T-helper 22 cell (primary cell): Measurements from ENCODE around the gene TIAM2.
"Not testable (repeated sequence)": the region's sequence is repeated elsewhere in the genome, so short reads cannot be mapped to it uniquely, and the experiment has no call there.

ENCODE experiments used
- DNase-seq: peaks from one replicate; pipeline ENCODE4 v3.0.0-alpha.2; 2020; ENCODE audit warnings: low read depth

The TIAM2 gene

DNA sequence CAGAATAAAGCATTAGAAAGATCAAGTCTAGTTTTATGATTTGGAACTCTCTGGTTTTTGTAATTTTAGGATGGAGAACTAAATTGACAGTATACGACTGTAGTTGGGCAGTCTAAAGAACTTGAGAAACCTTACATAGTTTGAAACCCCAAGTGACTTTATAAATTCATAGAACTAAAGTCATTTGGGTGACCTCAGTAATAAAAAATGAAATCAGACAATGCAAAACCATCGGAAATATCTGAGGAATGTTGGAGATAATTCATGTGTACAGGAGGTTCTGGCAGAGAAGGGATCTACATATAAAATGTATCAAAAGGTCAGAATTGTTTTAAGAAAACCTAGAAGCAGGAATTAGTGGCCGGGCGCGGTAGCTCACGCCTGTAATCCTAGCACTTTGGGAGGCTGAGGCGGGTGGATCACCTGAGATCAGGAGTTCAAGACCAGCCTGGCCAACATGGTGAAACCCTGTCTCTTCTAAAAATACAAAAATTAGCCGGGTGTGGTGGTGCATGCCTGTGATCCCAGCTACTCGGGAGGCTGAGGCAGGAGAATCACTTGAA, 108.0 kb downstream of the TIAM2 start:
- DNase-seq: not testable (repeated sequence)

DNA sequence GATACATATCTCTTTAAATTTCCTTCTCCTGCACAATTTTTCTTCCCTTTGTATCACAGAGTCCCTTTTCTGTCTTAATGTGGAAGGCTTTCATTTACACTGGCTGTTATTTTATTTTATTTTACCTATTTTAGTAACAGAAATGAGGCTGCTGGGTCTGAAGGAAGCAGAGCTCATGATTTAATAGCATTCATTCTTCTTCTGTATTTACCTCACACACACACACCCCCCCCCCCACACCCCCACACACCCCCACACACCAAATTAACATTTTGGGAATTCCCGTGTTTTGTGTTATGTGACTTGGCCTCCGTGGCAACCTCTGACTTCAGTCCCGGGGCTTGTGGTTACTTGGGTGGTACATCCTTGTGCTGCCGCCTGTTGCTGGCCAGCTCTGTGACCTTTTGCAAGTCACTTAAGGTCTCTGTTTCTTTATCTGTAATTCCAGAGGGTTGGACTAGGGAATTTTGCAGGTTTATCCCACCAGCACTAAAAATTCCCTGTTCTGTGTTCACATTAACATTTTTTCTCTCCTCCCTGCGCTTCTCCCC, 108.8 kb downstream of the TIAM2 start:
- DNase-seq: no peak

DNA sequence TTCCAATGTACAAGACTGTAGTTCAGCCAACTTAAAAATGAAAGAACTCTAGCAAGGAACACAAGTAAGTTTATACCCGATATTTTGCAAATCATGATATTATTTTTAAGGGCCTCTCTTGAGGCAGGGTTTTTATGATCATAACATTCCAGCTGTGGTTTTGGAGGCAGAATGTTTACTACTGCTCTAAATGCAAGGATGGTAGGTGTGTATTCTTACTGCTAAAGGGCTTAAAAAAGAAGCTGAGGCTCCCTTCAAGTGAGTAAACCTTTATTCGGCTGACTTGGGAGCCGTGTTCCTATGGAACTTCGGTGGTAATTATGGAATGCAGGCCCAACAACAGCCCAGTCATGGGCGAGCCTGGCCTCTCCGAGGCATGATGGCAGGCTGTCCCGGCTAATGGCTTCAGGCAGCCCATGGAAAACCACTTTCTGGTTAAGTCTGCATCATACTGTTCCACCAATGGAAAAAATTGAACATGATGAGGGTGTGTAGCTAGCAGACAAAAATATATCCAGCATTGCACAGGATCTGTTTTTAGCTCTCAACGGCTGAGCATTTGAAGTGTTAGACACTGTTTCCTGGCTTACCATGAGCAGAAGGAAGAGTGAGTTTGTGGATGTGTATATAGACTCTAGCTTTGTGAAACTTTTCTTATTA, 111.5 kb downstream of the TIAM2 start:
- no peak for DNase-seq

DNA sequence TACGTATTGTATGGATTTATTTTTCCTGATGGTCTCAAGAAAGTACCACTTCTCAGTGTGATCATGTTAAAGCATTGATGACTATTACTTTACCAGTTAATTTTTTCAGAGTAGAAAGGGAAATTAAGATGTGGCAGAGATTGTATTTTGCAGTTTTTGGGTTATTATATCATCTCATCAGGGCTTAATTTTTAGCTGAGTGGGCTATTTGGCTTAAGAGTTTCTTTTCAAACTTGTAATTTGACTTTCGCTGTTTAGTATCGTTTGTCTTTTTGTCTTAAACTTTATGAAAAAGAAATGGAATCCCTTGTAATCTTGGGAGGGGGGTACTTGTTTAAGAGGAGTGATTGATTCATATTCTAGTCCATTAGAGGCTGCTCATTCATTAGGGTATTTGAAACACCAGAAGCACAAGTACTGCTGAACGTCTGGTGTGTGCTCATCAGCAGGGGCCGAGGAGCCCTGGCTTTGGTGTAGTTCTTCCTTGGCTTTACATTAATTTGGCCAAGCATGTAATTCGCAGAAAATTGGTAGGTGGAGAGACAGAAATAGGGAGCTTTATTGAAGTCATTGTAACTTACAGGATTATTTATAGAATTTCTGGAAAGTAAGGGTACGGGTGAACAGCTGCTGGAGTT, 112.4 kb downstream of the TIAM2 start:
- no peak for DNase-seq

DNA sequence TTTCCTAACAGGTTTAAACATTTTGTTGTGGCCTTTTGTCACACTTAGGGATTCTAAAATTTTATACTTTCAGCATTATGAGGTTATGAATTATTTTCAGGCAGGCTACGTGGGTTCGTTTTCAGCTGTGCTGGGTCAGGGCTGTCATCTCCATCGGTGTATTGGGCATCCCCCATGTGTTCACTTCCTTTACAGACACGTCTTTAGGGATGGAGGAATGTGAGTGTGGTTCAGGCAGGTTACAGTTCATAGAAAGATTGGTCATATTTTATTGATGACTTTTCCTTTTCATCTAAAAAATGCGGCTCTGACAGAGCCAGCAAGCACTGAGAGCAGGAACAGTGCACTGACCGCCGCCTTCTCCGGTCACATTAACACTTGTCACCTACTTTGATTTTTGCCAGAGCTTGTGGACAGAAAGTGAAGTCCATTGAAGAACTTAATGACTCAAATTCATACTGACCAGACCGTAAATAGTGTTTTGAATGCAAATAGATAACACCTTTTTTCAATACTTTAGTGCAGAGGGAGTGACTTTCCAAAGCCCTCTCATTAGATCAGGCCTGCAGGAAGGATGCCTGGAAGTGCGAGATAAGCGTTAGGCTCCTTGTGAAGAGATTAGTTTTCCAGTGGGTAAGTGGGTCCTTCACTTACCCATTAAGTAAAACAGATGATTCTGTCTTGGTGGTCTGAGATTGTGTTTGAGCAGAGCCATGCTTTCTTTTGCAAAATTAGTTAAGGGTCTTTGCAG, 113.1 kb downstream of the TIAM2 start:
- DNase-seq: no peak

DNA sequence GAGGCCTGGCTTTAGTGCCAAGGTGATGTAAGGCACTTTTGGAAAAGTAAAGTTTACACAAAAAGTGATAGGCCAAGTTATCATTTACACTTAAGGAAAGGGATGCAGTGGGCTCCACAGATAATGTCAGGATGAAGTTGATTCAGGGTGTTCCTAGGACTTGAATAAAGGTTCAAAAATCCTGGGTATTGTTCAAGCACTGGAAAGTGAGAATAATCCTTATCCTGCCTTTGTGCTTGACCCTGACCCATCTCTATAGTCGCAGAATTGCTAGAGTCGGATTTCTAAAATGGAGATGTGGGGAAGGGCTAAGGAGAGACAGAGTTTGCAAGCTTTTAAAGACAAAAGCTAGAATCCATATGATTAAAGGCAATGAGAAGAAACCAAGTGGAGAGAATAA, 115.6 kb downstream of the TIAM2 start:
- DNase-seq: no peak

DNA sequence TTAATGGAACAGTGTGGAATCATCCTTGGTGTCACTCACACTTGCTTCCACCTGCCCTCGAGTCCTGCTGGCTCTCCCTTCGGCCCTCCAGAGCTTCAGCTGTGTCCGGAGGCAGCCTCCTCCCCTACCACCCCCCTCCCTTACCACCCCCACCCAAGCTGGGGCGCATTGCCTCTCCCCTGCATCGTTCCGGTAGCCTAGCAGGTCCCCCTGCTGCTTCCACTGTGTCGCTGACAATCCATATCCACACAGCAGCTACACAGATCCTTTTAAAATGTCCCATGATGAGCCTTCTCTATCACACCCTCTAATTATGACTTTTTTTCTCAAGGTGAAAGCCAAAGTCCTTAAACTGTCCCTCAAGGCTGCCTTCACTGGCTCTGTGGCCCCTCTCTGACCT, 117.6 kb downstream of the TIAM2 start:
- no peak for DNase-seq

DNA sequence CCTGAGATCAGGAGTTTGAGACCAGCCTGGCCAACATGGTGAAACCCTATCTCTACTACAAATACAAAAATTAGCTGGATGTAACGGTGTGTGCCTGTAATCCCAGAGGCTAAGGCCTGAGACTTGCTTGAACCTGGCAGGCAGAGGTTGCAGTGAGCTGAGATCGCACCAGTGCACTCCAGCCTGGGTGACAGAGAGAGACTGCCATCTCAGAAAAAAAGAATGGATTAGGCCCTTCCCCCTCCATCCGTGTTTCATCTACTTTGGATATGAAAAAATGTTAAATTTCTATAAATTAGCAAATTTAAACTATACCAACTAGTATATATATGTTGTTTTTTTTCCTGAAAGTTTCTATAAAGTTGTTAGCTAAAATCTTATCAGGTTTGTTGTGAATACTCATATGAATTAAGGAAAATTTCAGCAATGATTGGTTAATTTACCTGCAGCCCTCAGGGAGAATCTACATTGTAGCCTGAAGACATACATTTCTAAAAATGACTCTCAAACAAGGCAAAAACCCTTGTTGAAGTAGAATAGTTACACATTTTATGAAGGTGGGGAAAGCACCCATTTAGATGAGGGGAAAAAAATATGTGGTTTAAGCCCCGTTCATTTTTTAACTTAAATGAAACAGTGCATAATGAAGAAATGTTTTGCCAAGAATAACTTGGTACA, 120.9 kb downstream of the TIAM2 start:
- no peak for DNase-seq

DNA sequence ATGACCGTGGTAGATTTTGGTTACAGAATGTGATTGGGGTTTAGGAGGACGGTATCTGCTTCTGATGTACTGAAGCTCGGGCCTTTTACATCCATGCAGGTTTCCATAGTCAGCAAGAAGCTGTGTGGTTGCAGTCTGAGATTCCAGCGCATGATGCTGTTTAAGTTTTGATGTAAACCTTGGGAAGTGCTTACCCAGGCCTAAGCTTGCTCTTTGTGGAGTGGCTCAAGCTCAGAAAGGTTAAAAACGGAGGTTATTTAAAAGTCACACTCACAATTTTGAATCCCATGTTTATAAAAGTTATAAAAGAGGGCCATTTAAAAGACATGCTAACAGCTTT, 121.4 kb downstream of the TIAM2 start:
- DNase-seq: no peak

DNA sequence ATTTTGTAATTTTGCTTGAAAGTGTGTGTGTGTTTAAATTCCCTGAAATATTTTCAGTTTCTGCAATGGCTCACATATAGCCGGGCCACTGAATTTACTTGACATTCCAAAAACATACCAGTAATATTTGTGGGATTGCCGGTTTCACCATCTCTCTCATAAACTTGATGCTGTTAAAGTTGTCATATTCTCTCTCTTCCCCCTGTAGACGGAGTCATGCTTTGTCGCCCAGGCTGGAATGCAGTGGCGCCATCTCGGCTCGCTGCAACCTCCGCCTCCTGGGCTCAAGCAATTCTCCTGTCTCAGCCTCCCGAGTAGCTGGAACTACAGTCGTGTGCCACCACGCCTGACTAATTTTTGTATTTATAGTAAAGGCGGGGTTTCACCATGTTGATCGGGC, 122.1 kb downstream of the TIAM2 start:
- DNase-seq: no peak

DNA sequence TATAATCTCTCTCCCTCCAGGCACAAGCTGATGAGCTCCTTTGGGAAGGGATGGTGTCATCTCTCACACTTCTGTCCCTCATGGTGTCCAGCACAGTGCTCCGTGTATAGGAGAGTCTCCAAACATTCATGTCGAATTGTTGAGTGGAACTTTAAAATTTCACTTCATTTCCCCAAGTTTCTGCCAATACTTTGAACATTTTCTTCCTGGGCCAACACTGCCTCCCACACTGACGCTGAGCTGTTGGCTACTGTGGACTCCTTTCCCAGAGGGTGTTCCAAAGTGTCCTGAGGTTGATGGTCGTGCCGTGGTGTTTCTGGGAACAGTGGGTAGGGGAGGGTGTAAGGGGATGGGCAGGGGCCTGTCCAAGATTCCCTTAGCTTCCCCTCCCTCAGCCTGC, 122.7 kb downstream of the TIAM2 start:
- DNase-seq: no peak

DNA sequence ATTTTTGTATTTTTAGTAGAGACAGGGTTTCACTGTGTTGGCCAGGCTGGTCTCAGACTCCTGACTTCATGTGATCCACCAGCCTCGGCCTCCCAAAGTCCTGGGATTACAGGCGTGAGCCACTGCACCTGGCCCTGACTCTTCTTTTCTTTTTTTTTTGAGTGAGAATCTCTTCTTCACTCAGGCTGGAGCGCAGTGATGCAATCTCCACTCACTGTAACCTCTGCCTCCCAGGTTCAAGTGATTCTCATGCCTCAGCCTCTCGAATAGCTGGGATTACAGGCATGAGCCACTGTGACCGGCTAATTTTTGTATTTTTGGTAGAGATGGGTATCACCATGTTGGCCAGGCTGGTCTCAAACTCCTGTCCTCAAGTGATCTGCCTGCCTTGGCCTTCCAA, 124.1 kb downstream of the TIAM2 start:
- not testable (repeated sequence) for DNase-seq

DNA sequence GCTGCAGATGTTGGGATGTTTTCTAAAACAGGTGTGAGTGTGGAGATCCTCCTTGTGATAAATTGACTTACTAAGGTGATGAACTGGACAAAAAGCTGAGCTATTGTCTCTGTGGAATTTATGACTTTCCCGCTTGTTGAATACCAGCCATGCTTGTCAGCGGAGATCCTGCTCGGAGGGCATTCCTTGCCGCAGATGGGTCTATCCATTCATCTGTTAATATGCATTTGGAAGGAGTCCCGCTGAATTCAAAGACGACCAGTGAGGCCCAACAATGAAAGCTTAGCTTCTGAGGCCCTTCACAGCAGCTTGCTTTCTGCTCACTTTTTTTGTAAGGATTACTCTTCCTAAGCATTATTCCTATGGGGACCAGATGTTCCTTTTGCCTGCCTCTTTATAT, 124.9 kb downstream of the TIAM2 start:
- no peak for DNase-seq

DNA sequence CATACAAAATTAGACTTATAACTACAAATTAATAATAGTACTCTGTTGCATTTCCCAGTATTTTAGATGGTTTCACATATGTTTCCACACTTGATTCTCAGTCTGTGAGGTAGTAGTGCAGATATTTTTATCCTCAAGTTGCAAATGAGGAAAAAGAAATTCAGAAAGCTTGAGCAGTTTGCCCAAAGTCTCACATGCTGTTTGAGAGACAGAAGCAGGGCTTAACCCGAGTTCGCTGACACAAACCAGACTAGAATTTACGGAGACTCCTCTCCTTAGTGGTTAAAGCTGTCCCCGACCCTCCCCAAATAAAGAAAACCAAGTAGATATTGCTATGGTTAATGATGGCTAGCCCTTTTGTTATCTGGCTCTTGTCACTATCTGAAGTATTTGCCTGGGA, 126.2 kb downstream of the TIAM2 start:
- no peak for DNase-seq

DNA sequence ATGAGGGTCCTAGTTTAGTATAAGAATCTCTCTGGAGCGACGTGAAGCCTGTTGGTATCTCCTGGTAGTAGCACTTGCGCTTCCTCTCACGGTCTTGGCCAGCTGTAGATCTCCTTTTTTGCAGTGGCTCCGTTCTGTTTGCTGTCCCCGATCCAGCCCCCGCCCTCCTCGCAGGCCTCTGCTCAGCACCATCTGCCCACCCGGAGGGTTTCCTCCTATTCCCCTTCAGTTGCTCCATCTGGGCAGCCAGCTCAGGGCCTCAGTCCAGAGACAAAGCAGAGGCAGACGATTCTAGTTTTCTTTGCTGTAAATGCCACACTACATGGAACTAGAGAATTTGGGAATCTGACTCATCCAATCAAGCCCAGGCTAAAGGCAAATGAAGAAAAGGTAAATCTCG, 126.6 kb downstream of the TIAM2 start:
- DNase-seq: no peak

DNA sequence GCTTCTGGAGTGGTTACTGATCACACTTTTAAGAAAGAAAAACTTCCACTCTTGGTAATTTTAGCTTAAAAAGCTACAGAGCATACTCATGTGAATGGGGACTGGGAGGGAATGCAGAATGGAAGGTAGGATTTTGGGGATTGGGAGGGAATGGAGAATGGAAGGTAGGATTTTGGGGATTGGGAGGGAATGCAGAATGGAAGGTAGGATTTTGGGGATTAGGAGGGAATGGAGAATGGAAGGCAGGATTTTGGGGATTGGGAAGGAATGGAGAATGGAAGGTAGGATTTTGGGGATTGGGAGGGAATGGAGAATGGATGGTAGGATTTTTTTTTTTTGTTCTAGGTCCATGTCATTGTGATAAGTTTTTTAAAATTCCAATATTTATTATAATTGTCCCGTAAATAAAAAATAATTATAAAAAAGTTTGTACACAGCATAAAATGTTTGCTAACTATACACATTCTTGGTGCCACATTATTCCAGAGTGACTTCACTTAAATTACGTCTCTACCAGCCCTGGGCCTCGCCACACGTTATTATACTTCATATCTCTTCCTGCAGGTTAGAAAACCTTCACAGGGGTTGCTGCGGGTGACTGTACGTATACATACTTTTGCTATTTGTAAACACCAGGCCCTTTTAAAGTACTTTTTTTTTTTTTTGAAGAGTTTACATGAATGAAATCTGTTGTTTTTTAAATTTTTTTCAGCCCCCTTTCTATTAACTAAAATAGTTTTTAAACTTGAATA, 127.3 kb downstream of the TIAM2 start:
- DNase-seq: no peak

DNA sequence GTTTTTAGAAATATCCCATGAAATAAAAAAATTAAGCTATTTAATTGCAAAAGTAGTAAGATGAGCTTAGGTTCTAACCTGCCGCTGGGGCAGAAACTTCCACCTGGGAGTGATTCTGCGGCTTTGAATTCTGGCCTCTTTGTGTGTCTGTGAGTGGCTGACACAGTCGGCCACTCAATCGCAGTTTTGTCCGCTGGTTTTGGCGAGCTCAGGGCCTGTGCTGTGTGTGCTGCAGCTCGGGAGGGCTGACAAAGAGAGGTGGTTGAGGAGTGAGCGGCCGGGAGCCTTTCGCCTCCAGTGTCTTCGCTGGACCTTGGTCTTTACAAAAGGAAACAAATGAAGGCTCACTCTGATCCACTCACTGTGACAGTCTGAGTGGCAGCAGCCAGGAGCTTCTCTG, 128.4 kb downstream of the TIAM2 start:
- no peak for DNase-seq

DNA sequence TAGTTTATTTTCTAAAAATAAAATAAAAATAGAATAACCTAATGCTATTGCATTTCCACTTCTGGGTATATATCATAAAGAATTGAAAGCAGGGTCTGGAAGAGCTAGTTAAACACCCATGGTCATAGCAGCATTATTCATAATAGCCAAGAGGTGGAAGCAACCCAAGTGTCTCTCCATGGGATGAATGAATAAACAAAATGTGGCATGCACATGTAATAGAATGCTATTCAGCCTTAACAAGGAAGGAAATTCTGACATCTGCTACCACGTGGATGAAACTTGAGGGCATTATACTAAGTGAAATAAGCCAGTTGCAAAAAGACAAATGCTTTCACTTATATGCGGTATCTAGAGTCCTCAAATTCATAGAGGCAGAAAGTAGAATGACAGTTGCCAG, 130.8 kb downstream of the TIAM2 start:
- DNase-seq: no peak

DNA sequence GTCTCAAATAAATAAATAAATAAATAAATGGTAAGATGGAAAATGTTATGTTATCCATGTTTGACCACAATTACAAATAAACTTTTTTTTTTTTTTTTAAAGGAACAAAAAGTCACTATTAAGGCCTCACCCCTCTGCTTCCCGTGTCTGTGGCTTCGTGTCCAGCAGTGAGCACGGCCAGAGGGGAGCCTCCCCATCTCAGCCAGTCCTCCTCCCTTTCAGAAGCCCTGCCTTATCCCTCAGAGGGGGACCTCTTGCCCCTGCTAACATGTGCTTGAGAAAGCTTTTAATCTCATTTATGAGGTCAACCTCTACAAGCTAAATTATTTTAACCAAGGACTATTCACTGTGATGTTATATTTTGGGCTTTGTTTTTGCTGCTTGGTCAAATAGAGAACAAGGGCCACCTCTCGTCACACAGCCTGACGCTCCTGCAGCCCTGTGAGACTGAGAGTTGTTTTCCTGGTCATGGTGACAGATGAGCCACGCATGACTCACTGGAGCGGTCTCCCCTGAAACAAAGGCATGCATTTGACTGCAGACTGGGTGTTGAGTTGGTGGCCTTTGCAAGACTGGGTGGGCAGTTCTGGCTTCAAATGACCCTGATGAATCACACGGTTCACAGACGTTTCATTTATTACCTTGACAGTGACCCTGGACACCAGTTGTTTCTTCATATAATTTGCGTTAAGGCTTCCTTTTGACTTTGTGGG, 131.8 kb downstream of the TIAM2 start:
- DNase-seq: no peak

DNA sequence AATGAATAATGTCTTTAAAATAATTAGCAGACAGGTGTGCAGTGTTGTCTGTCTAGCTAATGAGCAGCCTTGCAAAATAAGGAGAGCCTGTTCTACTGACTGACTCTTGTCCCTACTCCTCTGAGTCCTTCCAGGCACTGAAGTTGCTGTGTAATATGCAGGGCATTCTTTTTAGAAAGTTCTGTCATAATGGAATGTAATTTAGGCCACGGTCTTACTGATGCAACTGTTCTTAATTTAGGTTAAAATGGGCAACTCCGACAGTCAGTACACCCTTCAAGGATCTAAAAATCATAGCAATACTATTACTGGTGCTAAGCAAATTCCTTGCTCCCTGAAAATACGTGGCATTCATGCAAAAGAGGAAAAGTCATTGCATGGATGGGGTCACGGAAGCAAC, 133.9 kb downstream of the TIAM2 start:
- no peak for DNase-seq

DNA sequence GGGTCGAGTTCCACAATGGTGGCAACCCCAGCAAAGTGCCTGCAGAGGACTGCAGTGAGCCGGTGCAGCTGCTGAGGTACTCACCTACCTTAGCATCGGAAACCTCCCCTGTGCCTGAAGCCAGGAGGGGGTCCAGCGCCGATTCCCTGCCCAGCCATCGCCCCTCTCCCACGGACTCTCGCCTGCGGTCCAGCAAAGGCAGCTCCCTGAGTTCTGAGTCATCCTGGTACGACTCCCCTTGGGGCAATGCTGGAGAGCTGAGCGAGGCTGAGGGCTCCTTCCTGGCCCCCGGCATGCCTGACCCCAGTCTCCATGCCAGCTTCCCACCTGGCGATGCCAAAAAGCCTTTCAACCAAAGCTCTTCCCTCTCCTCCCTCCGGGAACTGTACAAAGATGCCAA, 134.6 kb downstream of the TIAM2 start:
- DNase-seq: no peak
